Adrenal gland (tissue), 5 donors: ENCODE measurements around the gene GRID1.

Source experiments
- POLR2A ChIP-seq, 2 donors: fragments of 450-650 bp; IDR thresholded peaks; one replicate each; pipeline ENCODE4 v1.6.1; 2017; ENCODE audit warnings: antibody characterized with exemption in 2 of 2, mild to moderate bottlenecking in 2 of 2, moderate library complexity in 1 of 2
- TF ChIP-seq, protein P1 (sequence below), 6 experiments: fragments of 450-650 bp in 4 of 6; fragments of 200-600 bp in 2 of 6; sonication (generic) in 1 of 6; IDR thresholded peaks; 1 replicate in 5 of 6; 2 replicates in 1 of 6; pipeline versions ENCODE4 v1.5.1 to v1.8.0; 2016 to 2021; ENCODE audit warnings: antibody characterized with exemption in 6 of 6, mild to moderate bottlenecking in 2 of 6, moderate library complexity in 1 of 6
- donor health status: DM: no; HTN: no; CAD: no.

DNA sequence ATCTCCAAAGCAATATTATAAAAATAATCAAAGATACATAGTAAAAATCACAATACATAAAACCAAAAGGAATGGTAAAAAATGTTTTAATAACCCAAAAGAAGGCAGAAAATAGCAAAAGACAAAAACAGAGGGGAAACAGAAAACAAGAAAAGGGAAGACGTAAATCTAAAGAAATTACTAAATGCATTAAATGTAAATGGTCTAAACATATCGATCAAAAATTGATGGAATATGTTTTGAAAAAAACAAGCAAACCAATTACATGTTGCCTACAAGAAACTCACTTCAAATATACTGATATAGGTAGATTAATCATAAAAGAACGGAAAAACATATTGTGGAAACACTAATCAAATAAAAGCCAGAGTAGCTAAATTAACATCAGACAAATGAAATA, 369.1 kb downstream of the GRID1 start:
- TF ChIP-seq, protein P1, sequence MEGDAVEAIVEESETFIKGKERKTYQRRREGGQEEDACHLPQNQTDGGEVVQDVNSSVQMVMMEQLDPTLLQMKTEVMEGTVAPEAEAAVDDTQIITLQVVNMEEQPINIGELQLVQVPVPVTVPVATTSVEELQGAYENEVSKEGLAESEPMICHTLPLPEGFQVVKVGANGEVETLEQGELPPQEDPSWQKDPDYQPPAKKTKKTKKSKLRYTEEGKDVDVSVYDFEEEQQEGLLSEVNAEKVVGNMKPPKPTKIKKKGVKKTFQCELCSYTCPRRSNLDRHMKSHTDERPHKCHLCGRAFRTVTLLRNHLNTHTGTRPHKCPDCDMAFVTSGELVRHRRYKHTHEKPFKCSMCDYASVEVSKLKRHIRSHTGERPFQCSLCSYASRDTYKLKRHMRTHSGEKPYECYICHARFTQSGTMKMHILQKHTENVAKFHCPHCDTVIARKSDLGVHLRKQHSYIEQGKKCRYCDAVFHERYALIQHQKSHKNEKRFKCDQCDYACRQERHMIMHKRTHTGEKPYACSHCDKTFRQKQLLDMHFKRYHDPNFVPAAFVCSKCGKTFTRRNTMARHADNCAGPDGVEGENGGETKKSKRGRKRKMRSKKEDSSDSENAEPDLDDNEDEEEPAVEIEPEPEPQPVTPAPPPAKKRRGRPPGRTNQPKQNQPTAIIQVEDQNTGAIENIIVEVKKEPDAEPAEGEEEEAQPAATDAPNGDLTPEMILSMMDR (IDR thresholded peaks at IDR 0.05), result no peak
- no peak for TF ChIP-seq POLR2A (IDR thresholded peaks at IDR 0.05)
